Psoas muscle (tissue), 8 donors: ENCODE measurements around the gene KYAT1. TPM values are rescaled to one million over a fixed set of nuclear protein-coding genes. Genes with fewer than 3 reads are reported as not detected.

Experiments used
- ATAC-seq, 4 donors: fragments of 200-7000 bp; cut with Tn5 transposase; one replicate each; pipeline ENCODE4 v1.9.1; 2020; ENCODE audit warnings: moderate library complexity in 3 of 4, mild to moderate bottlenecking in 2 of 4
- DNase-seq, 2 donors: peaks; one replicate each; pipeline ENCODE4 v3.0.0-alpha.2; 2020
- H3K27ac ChIP-seq: fragments of 200-600 bp; one replicate; pipeline ENCODE4 v1.8.0; 2022
- H3K27me3 ChIP-seq, 3 donors: fragments of 200-600 bp in 1 of 3; one replicate each; pipeline versions ENCODE4 v1.6.1 to v1.8.0; 2013 to 2022; ENCODE audit warnings: low read length in 2 of 3, mild to moderate bottlenecking in 2 of 3, moderate library complexity in 1 of 3; ENCODE audit not compliant: insufficient read depth in 3 of 3
- H3K36me3 ChIP-seq, 2 donors: fragments of 200-600 bp in 1 of 2; one replicate each; pipeline versions ENCODE4 v1.6.1 to v1.8.0; 2013 to 2022; ENCODE audit warnings: low read depth in 1 of 2, mild to moderate bottlenecking in 1 of 2, moderate library complexity in 1 of 2; ENCODE audit not compliant: insufficient read depth in 1 of 2
- H3K4me1 ChIP-seq: fragments of 200-600 bp; one replicate; pipeline ENCODE4 v1.8.0; 2022
- H3K4me3 ChIP-seq: fragments of 200-600 bp; one replicate; pipeline ENCODE4 v1.8.0; 2022; ENCODE audit warnings: mild to moderate bottlenecking
- H3K9me3 ChIP-seq: fragments of 200-600 bp; one replicate; pipeline ENCODE4 v1.8.0; 2022
- WGBS, 3 donors: extraction: QIAGEN DNeasy Blood & Tissue Kit; methylation state at CpG; one replicate each; pipeline versions ENCODE4 v1.1.6 to v1.1.7; 2013; 5-methylcytosine and 5-hydroxymethylcytosine counted together
- intact Hi-C, 2 donors: fragments of 100-400 bp; cut with DNase I; formaldehyde crosslinking; loops; one replicate each; pipeline versions ENCODE4 v1.11.0 to v1.14.2; 2022
- polyA plus RNA-seq, 3 donors: library from polyadenylated mRNA; stranded (reverse); fragments of 200-250 nt; gene quantifications; one replicate each; pipeline ENCODE4 v1.2.3, GENCODE V29; 2013
- total RNA-seq, 4 donors: library from RNA; stranded (reverse); fragmentation: NEBNext Ultra II Directional in 2 of 4; extraction: Animal tissue kit (Norgen Biotek cat#: 25700) in 2 of 4; gene quantifications; one replicate each; pipeline versions ENCODE4 v1.2.1 to v1.2.4, GENCODE V29; 2021 to 2023
- TF ChIP-seq, protein P1 (sequence below): fragments of 200-600 bp; IDR thresholded peaks from one replicate; pipeline ENCODE4 v1.8.0; 2022; ENCODE audit warnings: antibody characterized with exemption
- donor health status: healthy with polysubstance abuse.
- donor health status: DM: no; HTN: no; CAD: no; lungs with moderate emphysema.
- donor health status: Bipolar disorder and iron deficiency.
- donor health status: healthy.
- donor health status: DM: yes; HTN: yes; CAD: no.
- donor health status: DM: no; HTN: no; CAD: no.
- donor health status: DM: no; HTN: no; CAD: no.
- donor health status: DM: yes; HTN: yes; CAD: no.

The KYAT1 gene
- total and polyA plus RNA-seq, 7 donors = 6.4 to 12.0 (median 7.5) TPM

DNA sequence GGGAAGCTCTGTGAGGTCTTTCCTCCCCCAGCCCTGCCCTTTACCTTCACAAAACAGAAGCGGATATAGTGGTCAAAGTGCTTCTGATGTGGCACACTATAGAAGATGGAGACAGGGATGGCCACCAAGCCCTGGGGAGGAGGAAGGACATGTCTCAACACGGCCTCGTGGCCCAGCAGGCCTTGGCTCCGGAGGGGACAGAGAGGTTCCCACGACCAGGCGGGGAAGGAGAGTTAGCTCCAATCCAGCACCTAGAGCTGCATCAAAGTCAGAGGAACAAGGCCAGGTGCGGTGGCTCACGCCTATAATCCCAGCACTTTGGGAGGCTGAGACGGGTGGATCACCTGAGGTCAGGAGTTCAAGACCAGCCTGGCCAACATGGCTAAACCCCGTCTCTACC, 48.1 kb downstream of the KYAT1 start:
- Histone ChIP-seq H3K36me3 (peaks cover 0 to 25% of the 10 kb centered on the region in 2 donors), H3K4me3 (no peak overlapping the region), H3K27ac (no peak overlapping the region), H3K9me3 (no peaks in the 10 kb centered on the region), H3K27me3 (no peaks in the 10 kb centered on the region), H3K4me1 (peaks cover 9% of the 10 kb centered on the region)
- 92 to 93% (median 92%) methylated on average over 10 of the region's 10 CpGs for WGBS, 3 donors
- TF ChIP-seq, protein P1, sequence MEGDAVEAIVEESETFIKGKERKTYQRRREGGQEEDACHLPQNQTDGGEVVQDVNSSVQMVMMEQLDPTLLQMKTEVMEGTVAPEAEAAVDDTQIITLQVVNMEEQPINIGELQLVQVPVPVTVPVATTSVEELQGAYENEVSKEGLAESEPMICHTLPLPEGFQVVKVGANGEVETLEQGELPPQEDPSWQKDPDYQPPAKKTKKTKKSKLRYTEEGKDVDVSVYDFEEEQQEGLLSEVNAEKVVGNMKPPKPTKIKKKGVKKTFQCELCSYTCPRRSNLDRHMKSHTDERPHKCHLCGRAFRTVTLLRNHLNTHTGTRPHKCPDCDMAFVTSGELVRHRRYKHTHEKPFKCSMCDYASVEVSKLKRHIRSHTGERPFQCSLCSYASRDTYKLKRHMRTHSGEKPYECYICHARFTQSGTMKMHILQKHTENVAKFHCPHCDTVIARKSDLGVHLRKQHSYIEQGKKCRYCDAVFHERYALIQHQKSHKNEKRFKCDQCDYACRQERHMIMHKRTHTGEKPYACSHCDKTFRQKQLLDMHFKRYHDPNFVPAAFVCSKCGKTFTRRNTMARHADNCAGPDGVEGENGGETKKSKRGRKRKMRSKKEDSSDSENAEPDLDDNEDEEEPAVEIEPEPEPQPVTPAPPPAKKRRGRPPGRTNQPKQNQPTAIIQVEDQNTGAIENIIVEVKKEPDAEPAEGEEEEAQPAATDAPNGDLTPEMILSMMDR = no peak
- intact Hi-C loops = no loop called here
- no peak for ATAC-seq
- DNase-seq = peak in 1 of 2 donors; percentile 36

DNA sequence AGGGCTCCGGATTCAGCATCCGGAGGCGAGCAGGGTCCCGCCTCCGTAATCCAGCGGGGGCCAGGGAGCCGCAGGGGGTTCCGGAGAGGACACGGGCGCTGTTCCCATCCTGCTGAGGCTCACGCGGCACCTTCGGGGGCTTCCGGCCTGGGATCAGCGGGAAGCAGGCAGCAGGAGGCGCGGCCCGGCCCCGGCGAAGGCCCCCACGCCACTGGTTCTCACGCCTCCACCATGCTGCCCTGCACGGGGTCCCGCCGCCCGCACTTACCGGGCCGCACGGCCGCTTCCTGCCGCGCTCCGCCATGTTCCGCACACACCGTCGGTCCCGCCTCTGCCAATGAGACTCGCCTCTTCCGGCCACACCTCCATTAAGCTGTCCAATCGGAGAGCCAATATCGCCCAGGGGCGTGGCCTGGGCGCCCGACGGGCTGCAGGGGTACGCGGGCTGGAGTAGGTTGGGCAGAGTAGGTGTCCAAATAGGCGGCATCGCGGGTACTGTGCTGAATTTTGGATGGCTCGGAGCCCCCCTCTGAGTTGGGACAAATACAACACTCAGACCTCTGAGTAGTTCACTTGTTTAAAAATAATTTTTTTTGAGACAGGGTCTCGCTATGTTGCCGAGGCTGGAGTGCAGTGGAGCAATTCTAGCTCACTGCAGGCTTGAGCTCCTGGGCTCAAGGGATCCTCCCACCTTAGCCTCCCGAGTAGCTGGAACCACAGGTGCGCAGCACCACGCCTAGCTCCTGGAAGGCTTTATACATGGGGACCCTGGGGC, 52.1 kb downstream of the KYAT1 start, which contains the start of gene SPOUT1:
Gene SPOUT1, minus strand, starts transcription at position 318 of the 775 bp plus-strand sequence. Its CDS starts 14 bp downstream, at position 304.
- Histone ChIP-seq H3K27me3 (no peaks in the 10 kb centered on the region), H3K27ac (peak within 1 kb of the TSS; percentile 86), H3K4me3 (peak within 1 kb of the TSS; percentile 89), H3K4me1 (peaks cover 13% of the 10 kb centered on the region), H3K9me3 (no peaks in the 10 kb centered on the region), H3K36me3 (peaks cover 0 to 45% of the 10 kb centered on the region in 2 donors)
- WGBS, 3 donors = 0 to 1% (median 1%) methylated on average over 46 to 56 of the region's 56 CpGs
- TF ChIP-seq, protein P1 = no peak
- ATAC-seq (peak; percentile 98 to 100 (median 99)), DNase-seq (peak; percentile 91 to 96)
- intact Hi-C loops = no loop called here

DNA sequence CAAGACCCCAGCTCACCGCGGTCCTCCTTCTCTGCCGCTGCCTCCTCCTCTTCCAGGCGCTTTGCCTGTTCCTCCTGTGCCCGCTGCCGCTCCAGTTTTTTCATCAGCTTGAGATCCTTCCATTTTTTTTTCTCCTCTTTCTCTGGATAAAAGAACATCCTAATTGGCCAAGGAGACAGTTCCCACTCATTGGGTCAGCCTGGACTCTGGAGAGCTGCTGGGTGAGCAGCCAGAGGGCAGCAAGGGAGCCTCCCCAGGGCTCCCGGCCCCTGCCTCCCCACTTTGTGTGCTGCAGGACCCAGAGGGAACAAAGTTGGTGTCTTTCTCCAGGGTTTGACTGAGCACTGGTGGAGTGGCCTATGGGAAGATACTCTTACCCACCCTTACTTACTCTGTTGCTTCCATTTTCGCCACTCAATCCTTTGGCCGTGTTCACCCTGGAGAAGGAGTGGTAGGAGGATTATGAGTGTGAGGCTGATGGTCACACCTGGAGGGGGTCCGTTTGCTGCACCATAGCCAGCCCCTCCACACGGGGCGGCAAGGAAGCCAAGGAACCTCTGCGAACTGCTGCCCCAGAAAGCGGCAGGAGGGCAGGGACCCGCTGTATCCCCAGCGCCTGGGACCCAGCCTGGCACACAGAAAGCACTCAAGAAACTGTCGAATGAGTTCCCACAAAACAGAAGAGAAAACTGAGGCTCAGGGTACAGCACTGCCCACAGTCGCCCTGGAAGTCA, 52.9 kb downstream of the KYAT1 start:
- peaks cover 13% of the 10 kb centered on the region for H3K4me1 ChIP-seq
- H3K36me3 ChIP-seq = peaks cover 0 to 48% of the 10 kb centered on the region in 2 donors

DNA sequence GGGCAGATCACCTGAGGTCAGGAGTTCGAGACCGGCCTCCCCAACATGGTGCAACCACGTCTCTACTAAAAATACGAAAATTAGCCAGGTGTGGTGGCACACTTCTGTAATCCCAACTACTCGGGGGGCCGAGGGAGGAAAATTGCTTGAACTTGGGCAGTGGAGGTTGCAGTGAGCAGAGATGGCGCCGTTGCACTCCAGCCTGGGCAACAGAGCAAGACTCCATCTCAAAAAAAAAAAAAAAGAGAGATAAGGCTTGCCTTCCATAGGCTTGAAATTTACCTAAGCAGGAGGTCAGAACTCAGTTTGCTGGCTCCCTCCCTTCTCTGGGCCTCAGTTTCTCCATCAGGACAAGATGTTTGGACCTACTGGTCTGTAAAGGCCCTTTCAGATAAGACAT, 53.5 kb downstream of the KYAT1 start:
- H3K4me1 ChIP-seq = peaks cover 13% of the 10 kb centered on the region
- DNase-seq = no peak
- no peak overlapping the region for H3K27ac ChIP-seq
- intact Hi-C loops = no loop called here
- ATAC-seq = no peak
- no peaks in the 10 kb centered on the region for H3K9me3 ChIP-seq
- TF ChIP-seq, protein P1 = no peak
- peak overlapping the region; percentile 89 for H3K4me3 ChIP-seq
- no peaks in the 10 kb centered on the region for H3K27me3 ChIP-seq
- H3K36me3 ChIP-seq = peaks cover 0 to 49% of the 10 kb centered on the region in 2 donors
- 87 to 89% (median 88%) methylated on average over 8 of the region's 8 CpGs for WGBS, 3 donors

More for the DNA sequence above, 52.9 kb downstream of the KYAT1 start:
- Histone ChIP-seq H3K4me3 (peak overlapping the region; percentile 89), H3K27me3 (no peaks in the 10 kb centered on the region), H3K9me3 (no peaks in the 10 kb centered on the region), H3K27ac (peak overlapping the region; percentile 86)
- TF ChIP-seq, protein P1 = no peak
- intact Hi-C loops = no loop called here
- no peak for DNase-seq
- ATAC-seq = peak in 1 of 4 donors; percentile 1
- 30 to 33% (median 30%) methylated on average over 18 of the region's 18 CpGs for WGBS, 3 donors
